Testis (tissue), 2 donors: ENCODE measurements around the gene PEMT.

Experiments
- CTCF ChIP-seq, 3 experiments: fragments of 450-650 bp in 2 of 3; fragments of 200-600 bp in 1 of 3; sonication (generic) in 1 of 3; IDR thresholded peaks; one replicate each; pipeline ENCODE4 v1.5.1; 2016 to 2019; ENCODE audit warnings: antibody characterized with exemption in 3 of 3, mild to moderate bottlenecking in 2 of 3, moderate library complexity in 1 of 3
- POLR2A ChIP-seq: fragments of 450-650 bp; IDR thresholded peaks from one replicate; pipeline ENCODE4 v1.6.1; 2017; ENCODE audit warnings: antibody characterized with exemption, mild to moderate bottlenecking, moderate library complexity

GRCh38 chr17:17508019-17508535 is 83.4 kb downstream of the PEMT start:
- no peak for TF ChIP-seq CTCF (IDR thresholded peaks at IDR 0.05)
- TF ChIP-seq POLR2A = no peak
